NCI-H82 treated with DMSO at 0.1 percent for 48 hours (cell line): ENCODE measurements around the gene LRWD1.
"Not testable (repeated sequence)": the region's sequence is repeated elsewhere in the genome, so short reads cannot be mapped to it uniquely, and the experiment has no call there.

ENCODE experiments used
- DNase-seq: peaks from one replicate; lab custom pipeline; 2025; ENCODE audit not compliant: unreplicated experiment; lab: John Stamatoyannopoulos, UW

Gene LRWD1

DNA sequence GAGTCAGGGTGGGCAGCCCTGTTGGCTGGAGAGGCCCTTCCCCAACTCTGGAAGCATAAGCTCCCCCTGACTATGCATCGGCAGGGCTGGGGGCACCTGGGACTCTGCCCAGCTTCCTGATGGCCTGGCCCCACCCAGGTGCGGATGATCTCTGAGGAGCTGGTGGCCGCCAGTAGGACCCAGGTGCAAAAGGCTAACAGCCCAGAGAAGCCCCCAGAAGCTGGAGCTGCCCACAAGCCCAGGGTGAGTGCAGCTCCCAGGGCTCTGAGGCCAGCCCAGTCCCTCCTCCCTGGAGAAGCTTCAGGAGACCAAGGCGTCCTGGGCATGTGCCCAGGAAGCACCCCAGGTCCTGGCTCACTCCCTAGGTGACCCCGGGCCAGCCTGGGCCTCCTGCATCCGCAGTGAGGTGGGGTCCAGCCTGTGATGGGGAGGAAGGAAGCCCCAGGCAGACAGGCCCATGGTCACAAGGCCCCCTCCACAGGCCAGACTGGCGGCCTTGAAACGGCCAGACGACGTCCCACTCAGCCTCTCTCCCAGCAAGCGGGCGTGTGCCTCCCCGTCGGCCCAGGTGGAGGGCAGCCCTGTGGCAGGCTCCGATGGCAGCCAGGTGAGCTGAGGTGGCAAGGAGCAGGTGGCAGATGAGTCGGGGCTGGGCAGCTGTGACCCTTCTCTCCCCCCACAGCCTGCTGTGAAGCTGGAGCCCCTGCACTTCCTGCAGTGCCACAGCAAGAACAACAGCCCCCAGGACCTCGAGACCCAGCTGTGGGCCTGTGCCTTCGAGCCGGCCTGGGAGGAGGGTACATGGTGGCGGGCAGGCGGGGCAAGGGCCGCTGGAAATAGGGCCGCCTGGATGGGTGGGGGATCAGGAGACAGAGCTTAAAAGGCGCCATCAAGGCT is 3.0 kb downstream of the LRWD1 start:
- no peak for DNase-seq

DNA sequence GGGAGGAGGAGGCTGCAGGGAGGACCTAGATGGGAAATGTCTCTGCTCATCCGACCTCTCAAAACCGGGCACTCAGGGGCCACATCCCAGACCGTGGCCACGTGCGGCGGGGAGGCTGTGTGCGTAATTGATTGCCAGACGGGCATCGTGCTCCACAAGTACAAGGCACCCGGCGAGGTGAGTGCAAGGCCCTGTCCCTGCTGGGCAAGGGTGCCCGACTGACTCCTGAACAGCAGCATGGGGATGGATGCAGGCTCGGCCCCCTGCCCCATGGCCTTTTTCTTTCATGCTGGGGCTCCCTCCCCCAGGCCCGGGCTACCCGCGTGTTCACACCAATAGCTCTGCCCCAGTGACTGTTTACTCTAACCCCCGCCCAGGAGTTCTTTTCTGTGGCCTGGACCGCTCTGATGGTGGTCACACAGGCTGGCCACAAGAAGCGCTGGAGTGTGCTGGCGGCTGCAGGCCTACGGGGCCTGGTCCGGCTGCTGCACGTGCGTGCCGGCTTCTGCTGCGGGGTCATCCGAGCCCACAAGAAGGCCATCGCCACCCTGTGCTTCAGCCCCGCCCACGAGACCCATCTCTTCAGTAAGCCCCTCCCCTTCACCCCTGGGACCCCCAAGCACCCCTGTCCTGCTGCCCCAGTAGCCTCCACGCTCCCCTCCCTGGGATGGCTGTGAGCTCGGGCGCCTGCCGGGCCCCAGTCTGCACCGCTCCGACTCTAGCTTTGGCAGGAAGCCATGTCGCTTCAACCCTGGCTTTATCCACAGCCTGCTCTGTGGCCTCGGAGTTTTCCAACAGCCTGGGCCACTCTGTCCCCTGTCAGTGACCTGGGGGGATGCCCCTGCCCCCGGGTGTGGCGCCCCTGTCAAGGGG is 3.9 kb downstream of the LRWD1 start:
- no peak for DNase-seq

DNA sequence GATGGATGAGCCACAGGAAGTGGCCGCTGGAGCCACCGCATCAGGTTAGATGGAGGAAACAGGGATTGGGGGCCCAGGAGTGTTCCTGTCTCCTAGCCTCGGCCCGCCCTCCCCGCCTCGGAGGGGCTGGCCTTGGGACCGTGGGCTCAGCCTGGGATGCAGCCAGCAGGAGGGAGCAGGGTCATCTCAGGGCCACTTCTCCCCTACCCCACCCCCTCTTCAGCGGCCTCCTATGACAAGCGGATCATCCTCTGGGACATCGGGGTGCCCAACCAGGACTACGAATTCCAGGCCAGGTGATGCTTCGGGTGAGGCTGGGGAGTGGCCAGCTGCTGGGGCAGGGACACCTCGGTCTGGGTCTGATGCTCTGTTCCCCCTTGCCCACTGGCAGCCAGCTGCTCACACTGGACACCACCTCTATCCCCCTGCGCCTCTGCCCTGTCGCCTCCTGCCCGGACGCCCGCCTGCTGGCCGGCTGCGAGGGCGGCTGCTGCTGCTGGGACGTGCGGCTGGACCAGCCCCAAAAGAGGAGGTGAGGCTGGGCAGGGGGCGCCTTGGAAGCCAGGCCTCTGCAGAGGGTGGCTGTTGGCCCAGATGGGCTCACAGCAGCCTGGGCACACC is 4.7 kb downstream of the LRWD1 start:
- no peak for DNase-seq

DNA sequence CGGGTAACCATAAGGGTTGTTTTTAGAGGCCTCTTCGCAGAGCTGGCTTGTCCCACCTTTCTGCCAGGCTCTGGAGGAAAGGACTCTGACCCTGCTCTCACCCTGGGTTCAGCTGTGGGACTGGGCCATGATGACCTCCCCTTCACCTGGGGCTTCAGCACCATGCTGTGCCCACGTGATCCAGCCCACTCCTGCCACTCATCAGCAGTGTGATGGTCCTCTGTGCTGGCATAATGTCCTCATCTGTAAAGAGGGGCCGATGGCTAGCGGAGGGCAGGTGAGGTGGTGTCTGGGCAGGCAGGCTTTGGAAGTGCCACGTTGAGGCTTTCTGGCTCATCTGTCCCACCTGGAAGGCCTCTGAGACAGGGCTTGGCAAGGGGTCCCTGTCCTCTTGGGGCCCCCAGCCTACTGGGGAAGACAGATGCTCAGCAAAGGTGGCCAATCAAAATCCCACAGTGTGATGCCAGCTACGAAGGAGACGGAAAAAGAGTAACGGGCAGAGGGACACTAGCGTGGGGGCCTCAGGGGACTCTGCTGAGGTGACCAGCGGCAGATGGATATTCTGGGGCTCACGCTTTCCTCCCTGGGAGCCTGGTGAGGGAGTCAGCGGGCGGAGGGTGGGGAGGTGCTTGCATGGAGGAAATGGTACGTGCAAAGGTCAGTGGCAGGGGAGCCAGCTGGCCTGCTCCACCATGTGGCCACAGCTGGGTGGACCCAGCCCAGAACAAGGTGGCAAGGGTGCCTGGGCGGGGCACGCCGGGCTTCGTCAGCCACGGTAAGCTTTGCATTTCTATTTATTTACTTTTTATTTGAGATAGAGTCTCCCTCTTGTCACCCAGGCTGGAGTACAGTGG is 5.4 kb downstream of the LRWD1 start:
- DNase-seq = no peak

DNA sequence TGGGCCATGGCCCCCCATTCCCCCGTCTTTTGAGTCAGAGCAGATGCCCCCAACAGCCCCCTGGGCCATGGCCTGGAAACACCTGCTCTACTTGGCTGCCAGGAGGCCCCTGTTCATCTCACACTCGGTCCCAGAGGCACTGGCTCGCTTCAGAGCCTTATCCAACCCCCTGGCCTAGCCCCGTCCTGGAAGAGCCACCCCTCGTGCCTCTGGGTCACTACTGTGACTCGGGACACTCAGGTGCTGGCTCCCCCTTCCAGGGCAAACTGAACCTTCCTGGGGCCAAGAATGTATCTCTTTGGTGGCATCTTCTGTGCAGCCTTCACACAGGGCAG is 7.0 kb downstream of the LRWD1 start:
- no peak for DNase-seq

DNA sequence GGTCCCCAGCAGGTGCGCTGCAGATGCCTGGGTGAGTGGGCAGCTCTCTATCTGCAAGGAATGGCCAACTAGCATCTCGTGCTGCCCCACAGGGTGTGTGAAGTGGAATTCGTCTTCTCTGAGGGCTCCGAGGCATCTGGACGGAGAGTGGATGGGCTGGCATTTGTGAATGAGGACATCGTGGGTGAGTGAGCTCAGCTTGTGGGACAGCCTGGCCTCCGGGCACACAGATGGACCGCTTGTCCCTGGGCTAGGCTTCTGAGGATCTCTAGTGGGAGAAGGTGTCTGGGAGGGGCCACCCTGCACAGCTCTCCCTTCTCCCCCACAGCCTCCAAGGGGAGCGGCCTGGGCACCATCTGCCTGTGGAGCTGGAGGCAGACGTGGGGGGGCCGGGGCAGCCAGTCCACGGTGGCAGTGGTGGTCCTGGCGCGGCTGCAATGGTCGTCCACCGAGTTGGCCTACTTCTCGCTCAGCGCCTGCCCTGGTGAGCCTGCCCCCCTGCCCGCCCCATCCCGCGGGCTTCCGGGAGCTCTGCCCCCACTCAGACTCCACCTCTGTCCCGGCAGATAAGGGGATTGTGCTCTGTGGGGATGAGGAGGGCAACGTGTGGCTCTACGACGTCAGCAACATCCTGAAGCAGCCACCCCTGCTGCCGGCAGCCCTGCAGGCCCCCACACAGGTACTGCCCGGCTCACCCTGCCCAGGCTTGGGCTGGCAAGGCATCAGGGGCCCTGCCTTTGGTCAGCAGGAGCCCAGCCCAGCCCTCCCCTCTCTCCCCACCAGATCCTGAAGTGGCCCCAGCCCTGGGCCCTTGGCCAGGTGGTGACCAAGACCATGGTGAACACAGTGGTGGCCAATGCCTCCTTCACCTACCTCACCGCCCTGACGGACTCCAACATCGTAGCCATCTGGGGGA is 7.6 kb downstream of the LRWD1 start:
- no peak for DNase-seq

DNA sequence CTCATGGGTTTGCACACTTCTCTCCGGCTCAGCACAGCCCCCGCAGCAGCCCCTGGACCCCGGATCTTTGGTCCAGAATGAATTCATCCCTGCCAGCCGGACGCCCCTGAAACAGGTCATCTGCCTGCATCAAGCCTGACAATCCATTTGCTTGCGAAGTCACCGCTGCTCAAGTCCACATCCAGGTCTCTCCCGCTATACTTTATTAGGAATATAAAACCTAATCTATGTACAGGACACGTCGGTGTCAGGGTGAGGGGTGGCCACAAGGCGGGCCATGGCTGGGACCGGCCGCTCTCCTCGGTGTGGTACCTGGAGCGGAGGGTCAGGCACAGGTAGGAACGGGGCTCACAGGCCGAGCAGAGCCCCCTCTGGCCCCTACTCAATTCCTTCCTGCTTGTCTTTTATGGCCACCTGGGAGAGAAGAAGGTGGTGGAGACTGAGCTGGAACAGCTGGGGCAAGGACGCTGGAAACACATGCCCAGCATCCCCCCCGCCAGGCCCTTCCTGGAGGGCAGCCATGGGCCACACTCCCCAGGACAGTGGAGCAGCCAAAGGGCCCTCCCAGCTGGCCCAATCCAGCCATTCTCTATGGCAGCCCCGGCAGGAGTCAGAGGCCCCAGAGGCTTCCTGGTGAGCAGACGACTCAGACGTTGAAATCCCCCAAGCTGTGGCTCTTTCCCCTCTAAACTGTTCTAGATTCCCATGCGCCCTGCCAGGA is 8.6 kb downstream of the LRWD1 start:
- no peak for DNase-seq

DNA sequence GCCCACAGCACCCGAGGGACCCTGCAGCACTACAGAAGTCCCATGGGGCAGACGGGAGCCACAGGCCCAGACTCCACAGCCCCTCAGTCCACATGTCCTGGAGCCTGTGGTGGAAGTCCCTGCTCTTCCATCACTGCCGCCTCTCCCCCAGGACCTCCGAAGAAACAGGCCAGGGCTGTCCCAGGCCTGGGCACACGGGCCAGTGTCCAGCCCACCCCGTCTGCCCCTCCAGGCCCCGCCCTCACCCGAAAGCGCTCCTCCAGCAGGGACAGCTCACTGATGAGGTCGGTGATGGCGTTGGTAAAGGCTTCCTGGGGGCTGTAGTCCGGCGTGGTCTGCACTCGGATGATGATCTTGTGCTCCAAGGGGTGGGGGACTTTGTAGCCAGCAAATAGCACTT is 9.3 kb downstream of the LRWD1 start:
- not testable (repeated sequence) for DNase-seq

DNA sequence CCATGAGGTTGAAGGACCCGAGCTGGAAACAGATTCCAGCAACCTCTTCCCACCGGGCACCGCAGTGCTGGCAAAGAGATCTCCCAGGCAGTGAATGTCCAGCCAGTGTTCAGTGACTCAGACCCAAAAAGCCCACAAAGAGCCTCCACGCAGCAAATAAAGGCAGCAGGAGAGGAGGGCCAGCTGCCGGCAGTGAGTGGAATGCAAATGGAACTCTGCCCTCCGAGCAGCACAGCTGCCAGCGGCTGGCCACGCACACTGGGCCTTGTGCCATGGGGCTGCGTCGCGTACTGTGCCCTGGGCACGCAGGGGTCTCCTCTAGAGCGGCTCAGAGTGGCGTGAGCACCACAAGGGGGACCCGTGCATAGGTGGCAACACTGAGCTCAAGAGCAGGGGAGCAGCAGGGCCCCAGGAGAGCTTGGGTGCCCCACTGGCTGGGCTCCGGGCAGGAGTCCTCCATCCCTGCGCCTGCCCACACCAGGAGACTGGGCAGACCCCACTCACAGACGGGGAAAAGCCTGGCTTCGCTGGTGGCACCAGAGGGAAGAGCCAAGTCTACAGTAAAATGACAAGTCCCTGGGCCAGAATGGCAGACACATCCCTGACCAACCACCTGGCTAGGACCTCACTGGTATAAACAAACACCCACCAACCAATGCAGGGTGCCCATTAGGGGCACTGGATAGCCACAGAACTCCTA is 10.1 kb downstream of the LRWD1 start:
- not testable (repeated sequence) for DNase-seq

DNA sequence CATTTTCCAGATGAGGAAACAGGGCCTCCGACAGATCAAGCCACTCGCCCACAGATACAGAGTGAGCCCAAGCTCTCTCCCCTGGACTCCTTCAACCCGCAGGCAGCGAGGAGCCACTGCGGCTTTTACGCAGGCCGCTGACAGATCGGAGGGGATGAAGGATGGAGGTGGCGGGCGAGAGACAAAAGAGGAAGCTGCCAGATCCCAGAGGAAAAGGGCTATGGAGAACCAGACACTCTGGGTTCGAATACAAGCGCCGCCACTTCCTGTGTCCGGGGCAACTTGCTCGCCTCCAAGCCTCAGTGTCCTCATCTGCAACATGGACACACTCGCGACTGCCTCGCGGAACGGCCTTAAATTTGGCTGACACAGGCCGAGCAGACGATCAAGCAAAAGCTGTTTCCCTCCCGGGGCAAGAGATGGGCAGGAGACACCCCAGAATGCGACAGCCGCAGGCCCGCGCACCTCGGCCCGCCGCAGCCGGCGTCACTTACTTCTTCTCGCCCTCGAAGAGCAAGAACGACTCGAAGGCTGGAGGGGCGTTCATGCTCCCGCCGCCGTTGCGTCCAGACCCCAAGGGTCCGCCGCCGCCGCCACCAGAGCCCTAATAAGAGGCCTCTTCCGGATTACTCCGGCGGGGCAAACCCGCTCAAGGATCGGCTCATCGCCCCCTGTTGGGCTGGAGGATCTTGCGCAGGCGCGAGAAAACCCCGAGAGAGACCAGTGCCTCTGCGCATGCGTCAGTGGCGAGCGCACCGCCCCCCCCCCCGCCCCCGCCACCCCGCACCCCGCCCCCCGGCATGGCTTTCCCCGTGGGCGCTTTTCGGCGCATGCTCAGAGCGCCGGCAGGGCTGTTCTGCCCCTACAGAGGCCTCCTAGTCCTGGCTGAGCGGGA is 13.8 kb downstream of the LRWD1 start, which contains the start of gene POLR2J:
Gene POLR2J, minus strand, starts transcription at position 609 of the 895 bp plus-strand sequence. Its CDS starts 62 bp downstream, at position 547.
- not testable (repeated sequence) for DNase-seq

DNA sequence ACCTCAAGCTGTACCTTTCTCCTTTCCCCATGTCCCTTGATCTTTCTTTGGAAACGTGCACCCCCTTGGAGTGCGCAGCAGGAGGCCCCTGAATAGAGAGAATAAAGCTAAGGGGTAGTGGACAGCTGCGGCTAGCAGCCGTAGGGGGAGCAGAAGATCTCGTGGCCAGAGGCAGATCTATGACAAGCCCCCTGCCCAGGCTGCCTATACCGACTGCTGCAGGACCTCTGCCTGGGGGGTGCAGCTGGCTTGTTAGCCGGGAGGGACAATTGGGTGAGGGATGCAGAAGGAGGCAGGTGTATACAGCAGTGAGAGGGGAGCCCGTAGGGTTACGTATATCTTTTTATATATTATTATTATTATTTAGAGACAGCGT is 14.4 kb downstream of the LRWD1 start:
- not testable (repeated sequence) for DNase-seq

DNA sequence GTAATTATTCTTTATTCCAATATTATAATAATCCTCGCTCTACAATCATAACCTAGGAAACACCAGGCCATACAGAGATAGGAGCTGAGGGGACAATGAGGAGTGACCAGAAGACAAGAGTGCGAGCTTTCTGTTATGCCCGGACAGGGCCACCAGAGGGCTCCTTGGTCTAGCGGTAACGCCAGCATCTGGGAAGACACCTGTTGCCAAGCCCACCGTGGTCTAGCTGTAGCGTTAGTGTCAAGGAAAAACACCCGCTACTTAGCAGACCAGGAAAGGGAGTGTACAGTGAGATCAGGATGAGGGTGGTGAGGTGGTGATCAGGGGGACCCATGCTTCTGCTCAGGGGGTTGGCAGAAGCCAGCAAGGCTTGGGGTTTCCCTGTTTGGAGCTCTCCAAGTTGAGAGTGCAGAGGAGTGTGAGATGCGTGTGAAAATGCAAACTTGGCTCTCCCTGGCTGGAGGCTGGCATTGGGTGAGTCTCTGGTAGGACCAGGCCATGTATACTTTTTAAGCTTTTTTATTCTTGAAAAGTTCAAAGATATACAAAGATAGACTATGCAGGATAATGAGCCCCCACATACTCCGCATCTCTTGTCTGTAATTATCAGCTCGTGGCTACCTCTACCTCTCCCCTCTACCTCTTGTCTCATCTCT is 15.3 kb downstream of the LRWD1 start:
- DNase-seq = not testable (repeated sequence)

DNA sequence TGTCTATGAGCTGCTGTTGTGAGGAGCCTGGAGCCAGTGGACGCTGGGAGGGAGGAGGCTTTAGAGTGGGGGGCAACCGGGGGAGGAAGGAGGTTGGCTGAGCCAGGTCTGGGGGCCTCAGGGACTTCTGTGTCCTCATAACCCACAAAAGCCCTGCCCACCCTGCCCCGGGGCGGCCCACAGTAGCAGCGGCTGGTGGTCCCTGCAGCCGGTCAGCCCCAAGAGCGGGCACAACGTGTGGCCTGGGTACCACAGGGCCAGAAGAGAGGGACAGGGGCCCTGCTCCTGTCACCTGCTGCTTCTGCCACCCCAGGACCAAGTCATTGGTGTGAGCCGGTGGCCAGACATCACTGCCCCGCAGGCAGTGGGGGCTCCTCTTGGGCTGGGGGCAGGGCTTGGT is 17.2 kb downstream of the LRWD1 start:
- DNase-seq = not testable (repeated sequence)

DNA sequence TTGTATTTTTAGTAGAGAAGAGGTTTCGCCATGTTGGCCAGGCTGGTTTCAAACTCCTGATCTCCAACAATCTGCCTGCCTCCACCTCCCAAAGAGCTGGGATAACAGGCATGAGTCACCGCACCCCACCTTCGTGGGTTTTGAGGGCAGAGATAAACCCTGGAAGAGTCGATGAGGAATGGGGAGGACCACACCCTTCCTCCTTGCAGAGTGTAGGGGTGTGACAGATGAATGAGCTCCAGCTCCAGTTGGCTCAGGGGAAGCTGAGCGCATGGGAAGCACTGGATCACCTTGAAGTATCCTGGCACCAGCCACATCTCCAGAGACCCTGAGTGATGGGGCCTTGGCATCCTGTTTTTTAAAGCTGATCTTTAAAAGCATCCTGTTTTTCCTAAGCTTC is 19.5 kb downstream of the LRWD1 start:
- not testable (repeated sequence) for DNase-seq

DNA sequence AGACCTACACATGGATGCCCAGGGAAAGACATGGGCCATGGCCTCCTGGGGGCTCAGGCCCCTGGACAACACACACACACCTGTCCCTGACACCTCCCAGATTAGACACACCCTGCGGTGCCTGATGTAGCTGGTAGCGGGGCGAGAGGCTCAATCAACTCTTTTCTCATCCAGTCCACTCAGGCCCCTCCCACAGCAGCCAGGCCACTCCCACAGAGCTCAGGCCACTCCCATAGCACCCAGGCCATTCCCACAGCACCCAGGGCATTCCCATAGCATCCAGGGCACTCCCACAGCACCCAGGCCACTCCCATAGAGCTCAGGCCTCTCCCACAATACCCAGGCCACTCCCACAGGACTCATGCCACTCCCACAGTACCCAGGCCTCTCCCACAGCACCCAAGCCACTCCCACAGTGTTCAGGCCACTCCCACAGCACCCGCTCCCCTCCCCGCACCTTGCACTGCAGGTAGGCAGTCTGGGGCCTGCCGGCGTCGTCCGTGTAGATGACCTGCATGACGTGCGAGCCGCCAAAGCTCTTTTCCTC is 25.8 kb downstream of the LRWD1 start:
- DNase-seq = not testable (repeated sequence)

DNA sequence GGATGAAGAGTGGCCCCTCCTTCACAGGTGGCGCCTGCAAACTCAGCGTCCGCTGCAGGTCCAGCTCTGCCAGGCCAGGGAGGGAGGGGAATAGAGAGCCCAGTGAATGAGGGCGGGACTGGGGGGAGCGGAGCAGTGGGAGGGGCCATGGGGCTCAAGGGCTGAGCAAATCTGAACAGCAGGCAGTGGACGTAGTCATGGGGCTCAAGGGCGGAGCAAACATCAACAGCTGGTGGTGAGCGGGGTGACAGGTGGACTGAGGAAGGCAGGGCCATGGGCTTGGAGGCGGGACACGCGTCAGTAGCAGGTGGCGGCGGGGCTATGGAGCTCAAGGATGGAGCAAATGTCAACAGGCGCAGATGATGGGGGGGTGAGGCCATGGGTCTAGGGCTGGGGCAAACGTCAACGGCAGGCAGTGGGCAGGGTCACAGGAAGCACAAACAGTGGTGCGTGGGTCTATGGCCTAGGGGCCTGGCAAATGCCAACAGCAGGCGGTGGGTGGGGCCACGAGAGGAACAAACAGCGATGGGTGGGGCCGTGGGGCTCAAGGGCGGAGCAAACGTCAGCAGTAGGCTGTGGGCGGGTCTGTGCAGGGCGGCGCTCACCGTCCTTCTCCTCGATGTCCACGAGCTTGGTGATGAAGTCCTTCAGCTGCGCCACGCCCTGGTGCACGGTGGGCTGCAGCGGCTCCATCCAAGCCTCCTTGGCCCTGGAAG is 28.6 kb downstream of the LRWD1 start:
- DNase-seq = not testable (repeated sequence)
